NCI-H2171 treated with DMSO at 0.1 percent for 48 hours (cell line): Measurements from ENCODE around the gene ARHGAP19.
A peak's percentile ranks its signal among the peaks of the same experiment; 100 is the strongest.
"Not testable (repeated sequence)": the region's sequence is repeated elsewhere in the genome, so short reads cannot be mapped to it uniquely, and the experiment has no call there.

Source experiments
- DNase-seq: peaks from one replicate; lab custom pipeline; 2025; lab: John Stamatoyannopoulos, UW

Gene ARHGAP19

GRCh38 chr10:97279121-97279815 is 13.2 kb downstream of the ARHGAP19 start:
- no peak for DNase-seq

GRCh38 chr10:97278491-97278989 is 13.9 kb downstream of the ARHGAP19 start:
- peak; percentile 78 for DNase-seq

GRCh38 chr10:97277551-97277950 is 14.9 kb downstream of the ARHGAP19 start:
- no peak for DNase-seq

- no peak for DNase-seq
These were observed 17.6 kb downstream of the ARHGAP19 start for GRCh38 chr10:97274828-97275227.

- DNase-seq, result no peak
These were observed 18.7 kb downstream of the ARHGAP19 start for GRCh38 chr10:97273700-97274099.

GRCh38 chr10:97270523-97271154 is 21.8 kb downstream of the ARHGAP19 start:
- DNase-seq, result no peak

- DNase-seq, result no peak
These were observed 24.8 kb downstream of the ARHGAP19 start for GRCh38 chr10:97267671-97268070.

- not testable (repeated sequence) for DNase-seq
These were observed 27.3 kb downstream of the ARHGAP19 start for GRCh38 chr10:97265095-97265494.

GRCh38 chr10:97263971-97264370 is 28.5 kb downstream of the ARHGAP19 start:
- DNase-seq, result no peak

- DNase-seq, result no peak
These were observed 30.8 kb downstream of the ARHGAP19 start for GRCh38 chr10:97261656-97262055.

GRCh38 chr10:97261183-97261582 is 31.3 kb downstream of the ARHGAP19 start:
- DNase-seq, result no peak

GRCh38 chr10:97259119-97259518 is 33.3 kb downstream of the ARHGAP19 start:
- no peak for DNase-seq

GRCh38 chr10:97256356-97256755 is 36.1 kb downstream of the ARHGAP19 start:
- no peak for DNase-seq

GRCh38 chr10:97255512-97256293 is 36.7 kb downstream of the ARHGAP19 start:
- no peak for DNase-seq

- DNase-seq, result no peak
These were observed 37.7 kb downstream of the ARHGAP19 start for GRCh38 chr10:97254694-97255093.

- DNase-seq, result no peak
These were observed 41.5 kb downstream of the ARHGAP19 start for GRCh38 chr10:97250952-97251351.

GRCh38 chr10:97243836-97244235 is 48.6 kb downstream of the ARHGAP19 start:
- no peak for DNase-seq

GRCh38 chr10:97238855-97239254 is 53.6 kb downstream of the ARHGAP19 start:
- no peak for DNase-seq

GRCh38 chr10:97235353-97235752 is 57.1 kb downstream of the ARHGAP19 start:
- no peak for DNase-seq

- DNase-seq, result peak; percentile 48
These were observed 58.0 kb downstream of the ARHGAP19 start for GRCh38 chr10:97234400-97234799.

GRCh38 chr10:97230146-97230545 is 62.3 kb downstream of the ARHGAP19 start:
- DNase-seq, result no peak

- DNase-seq, result no peak
These were observed 63.0 kb downstream of the ARHGAP19 start for GRCh38 chr10:97229322-97230015.
